LNCAP (cell line): ENCODE results near the gene ADGRF3.

ENCODE experiments used
- TF ChIP-seq, protein P1 (sequence below): fragments of 450-650 bp; IDR thresholded peaks from 2 replicates; pipeline ENCODE4 v1.5.1; 2017; ENCODE audit warnings: mild to moderate bottlenecking

Gene ADGRF3

DNA sequence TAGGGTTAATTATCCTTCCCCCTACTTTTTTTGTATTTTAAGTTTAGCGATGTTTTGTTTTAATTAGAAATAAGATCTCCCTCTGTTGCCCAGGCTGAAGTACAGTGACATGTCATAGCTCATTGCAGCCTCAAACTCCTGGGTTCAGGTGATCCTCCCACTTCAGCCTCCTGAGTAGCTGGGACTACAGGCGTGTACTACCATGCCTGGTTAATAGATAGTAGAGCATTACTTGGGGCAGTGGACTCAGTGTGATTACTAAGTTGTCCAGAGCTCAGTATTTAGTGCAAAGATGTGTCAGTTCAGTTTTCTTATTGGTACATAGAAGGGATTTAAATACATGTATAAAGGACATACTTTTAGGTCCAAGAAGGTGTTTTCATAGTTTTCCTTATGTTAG, 9.5 kb upstream of the ADGRF3 start:
- TF ChIP-seq, protein P1, sequence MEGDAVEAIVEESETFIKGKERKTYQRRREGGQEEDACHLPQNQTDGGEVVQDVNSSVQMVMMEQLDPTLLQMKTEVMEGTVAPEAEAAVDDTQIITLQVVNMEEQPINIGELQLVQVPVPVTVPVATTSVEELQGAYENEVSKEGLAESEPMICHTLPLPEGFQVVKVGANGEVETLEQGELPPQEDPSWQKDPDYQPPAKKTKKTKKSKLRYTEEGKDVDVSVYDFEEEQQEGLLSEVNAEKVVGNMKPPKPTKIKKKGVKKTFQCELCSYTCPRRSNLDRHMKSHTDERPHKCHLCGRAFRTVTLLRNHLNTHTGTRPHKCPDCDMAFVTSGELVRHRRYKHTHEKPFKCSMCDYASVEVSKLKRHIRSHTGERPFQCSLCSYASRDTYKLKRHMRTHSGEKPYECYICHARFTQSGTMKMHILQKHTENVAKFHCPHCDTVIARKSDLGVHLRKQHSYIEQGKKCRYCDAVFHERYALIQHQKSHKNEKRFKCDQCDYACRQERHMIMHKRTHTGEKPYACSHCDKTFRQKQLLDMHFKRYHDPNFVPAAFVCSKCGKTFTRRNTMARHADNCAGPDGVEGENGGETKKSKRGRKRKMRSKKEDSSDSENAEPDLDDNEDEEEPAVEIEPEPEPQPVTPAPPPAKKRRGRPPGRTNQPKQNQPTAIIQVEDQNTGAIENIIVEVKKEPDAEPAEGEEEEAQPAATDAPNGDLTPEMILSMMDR: no peak

DNA sequence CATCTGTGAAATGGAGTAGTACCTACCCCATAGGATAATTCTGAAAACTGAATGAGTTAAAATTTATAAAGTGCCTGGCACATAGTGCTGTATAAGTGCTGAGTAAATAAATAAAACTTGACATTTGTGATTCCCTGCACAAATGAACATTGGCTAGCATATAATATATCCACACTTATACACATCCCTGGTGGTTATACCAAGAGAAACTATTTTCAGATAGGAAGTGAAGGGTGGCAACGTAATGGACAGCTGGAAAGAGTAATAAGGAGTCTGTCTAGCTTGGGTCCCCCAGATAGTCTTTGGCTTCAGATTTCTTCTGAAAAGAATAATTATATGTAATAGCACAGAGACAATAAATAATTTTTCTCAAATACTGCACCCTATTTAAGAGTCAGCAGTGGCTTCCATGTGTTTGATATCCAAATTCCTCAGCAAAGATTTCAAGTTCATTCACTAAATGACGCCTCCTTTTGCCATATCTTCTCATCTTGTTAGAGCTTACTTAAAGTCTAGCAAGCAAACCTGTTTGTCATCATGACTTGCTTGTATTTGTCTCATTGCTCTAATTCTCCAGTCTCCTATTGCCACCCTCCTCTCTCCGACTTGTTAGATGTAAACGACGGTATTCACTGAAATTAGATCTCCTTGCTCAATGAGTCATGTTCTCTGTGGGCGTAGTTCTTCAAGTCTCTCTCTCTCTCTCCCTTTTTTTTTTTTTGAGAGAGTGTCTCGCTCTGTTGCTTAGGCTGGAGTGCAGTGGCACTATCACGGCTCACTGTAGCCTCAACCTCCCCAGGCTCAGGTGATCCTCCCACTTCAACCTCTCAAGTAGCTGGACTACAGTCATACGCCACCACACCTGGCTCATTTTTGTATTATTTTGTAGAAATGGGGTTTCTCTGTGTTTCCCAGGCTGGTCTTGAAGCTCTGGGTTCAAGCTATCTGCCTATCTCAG, 8.7 kb upstream of the ADGRF3 start:
- TF ChIP-seq, protein P1: no peak

DNA sequence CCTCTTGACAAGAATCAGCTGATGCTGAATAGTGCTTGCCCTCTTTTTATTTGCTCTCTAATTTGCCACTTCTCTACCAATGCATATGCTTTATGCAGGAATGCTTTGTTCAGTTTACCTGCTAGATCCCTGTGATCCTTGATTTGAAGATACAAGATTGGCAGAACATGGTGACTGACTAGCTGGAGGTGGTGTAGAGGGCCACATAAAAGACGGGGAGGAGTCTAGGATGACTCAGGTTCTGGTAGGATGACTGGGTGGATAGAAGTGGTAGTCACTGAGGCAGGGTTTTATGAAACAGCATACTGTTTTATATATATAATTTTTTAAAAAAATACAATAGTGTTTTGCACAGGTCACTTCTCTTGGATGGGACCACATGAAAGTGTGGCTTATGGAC, 6.3 kb upstream of the ADGRF3 start:
- TF ChIP-seq, protein P1: no peak

DNA sequence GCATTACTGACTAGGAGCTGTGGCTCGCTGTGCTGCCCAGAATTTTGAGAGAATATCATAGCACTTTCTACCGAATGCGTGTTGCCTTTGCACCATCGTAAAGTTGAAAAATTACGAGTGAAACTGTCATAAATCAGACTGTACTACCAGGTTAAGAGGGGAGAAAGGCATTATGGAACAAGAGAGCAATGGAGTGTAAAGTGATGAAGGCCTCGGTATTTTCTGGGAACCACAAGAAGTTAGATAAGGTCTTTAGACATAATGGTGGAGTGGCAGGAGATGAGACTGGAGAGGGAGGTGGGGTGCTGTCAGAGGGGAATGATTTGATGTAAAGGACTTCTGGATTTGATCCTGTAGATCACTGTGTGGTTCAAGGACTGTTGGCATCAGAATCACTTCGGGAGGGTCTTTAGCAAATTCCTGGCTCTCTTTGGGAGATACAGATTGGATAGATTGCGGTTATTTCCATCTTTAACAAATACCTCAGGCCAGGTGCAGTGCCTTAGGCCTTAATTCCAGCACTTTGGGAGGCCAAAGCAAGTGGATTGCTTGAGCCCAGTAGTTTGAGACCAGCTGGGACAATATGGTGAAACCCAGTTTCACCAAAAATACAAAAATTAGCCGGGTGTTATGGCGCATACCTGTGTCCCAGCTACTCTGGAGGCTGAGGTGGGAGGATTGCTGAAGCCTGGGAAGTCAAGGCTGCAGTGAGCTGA, 4.9 kb upstream of the ADGRF3 start:
- TF ChIP-seq, protein P1: no peak

DNA sequence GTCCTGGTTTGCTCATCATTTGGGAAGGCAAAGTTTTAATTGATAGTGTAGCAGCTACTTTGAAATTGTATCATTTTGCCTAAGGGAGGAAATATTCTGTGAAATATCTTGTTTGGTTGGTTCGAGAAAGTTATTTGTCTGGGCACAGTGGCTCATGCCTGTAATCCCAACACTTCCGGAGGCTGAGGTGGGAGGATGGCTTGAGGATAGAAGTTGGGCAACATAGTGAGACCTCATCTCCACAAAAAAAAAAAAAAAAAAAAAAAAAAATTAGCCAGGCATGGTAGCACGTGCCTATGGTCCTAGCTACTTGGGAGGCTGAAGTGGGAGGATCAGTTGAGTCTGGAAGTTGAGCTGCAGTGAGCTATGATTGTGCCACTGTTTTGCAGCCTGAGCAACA, 3.1 kb upstream of the ADGRF3 start:
- TF ChIP-seq, protein P1: no peak

DNA sequence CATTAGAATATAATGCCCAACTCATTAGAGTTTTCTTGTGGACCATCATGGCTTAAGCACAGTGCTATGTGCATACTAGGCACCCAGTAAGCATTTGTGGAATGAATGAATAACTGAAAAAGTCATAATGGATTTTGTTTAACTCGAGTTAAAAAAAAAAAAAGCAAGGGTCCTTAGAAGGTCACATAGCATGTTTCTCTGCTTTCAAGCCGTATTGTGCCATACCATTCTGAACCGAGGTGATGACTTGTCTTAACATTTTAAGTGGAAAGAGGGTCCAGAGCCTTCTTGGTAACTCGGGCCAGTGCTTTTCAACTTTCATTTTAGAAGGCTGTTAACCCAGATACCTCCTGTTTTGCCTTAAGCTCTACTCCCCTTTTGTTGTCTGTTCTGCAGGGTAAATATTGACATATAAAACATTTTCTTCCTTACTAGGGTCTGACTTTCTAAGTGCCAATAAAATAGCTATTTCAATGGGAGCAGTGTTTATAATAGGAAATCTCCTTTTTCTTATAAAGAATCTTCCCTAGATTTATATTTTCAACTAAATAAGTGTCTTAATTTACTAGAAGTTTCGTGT, 787 bp upstream of the ADGRF3 start:
- TF ChIP-seq, protein P1: no peak

DNA sequence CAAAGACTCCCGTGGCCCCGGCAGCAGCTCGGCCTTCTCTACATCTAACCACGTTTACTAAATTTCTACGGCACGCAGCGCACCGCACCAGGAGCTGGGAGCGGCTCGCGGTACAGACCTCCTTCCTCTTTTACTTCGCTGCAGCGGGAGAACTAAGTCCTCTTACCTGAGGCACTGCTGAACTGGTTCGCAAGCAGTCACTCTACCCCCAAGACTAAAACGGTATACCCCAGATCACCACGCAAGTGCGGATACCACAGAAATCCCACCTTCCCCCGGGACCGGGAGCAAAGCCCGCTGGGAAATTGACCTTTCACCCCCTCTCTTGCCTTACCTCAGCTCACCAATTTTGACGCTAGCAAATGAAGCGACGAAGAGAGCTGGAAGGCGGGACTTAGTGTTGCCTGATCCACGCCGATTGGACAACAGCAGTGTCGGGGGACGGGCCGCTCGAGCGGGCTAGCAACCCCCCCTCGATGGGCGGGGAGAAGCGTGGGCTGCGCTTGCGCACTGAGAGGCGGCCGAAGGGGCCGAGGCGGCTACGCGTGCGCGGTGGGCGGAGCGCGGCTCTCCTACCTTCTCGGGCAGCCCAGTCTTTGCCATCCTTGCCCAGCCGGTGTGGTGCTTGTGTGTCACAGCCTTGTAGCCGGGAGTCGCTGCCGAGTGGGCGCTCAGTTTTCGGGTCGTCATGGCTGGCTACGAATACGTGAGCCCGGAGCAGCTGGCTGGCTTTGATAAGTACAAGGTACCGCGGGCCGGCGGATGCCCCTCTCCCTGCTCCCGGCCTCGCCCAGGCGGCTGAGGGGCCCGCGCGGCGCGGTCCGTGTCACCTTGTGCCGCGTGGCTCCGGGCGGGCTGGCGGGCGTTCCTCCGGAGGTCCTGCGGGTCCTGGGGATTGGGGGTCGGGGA, 790 bp downstream of the ADGRF3 start, which contains the start of gene SELENOI:
Gene SELENOI, plus strand, starts transcription at position 599 of the 909 bp plus-strand sequence. Its CDS starts 90 bp downstream, at position 689.
- TF ChIP-seq, protein P1: no peak
